SH-SY5Y (cell line): ENCODE data around the gene TMEM132C.

Experiments used
- GATA2 ChIP-seq: IDR thresholded peaks from 2 replicates; pipeline ENCODE4 v1.6.1; 2011; ENCODE audit warnings: mild to moderate bottlenecking, low read depth, low read length
- GATA3 ChIP-seq: IDR thresholded peaks from 2 replicates; pipeline ENCODE4 v1.6.1; 2011; ENCODE audit warnings: low read depth, mild to moderate bottlenecking, low read length, moderate library complexity

Gene TMEM132C

GRCh38 chr12:128393346-128393745 is 126.4 kb downstream of the TMEM132C start:
- no peak for TF ChIP-seq GATA2
- no peak for TF ChIP-seq GATA3

GRCh38 chr12:128394137-128394536 is 127.2 kb downstream of the TMEM132C start:
- TF ChIP-seq GATA3 = no peak
- no peak for TF ChIP-seq GATA2

GRCh38 chr12:128399253-128399652 is 132.3 kb downstream of the TMEM132C start:
- TF ChIP-seq GATA2 = no peak
- TF ChIP-seq GATA3 = no peak

GRCh38 chr12:128402486-128403243 is 135.7 kb downstream of the TMEM132C start:
- TF ChIP-seq GATA3 (no peak), GATA2 (no peak)

- TF ChIP-seq GATA3 (no peak), GATA2 (no peak)
Observed at GRCh38 chr12:128408669-128409068, 141.7 kb downstream of the TMEM132C start.

GRCh38 chr12:128415036-128415560 is 148.1 kb downstream of the TMEM132C start:
- no peak for TF ChIP-seq GATA2

GRCh38 chr12:128418944-128419343 is 152.0 kb downstream of the TMEM132C start:
- no peak for TF ChIP-seq GATA3
- no peak for TF ChIP-seq GATA2

- no peak for TF ChIP-seq GATA2
- TF ChIP-seq GATA3 = no peak
Observed at GRCh38 chr12:128420163-128420562, 153.2 kb downstream of the TMEM132C start.

- TF ChIP-seq GATA3 = no peak
- no peak for TF ChIP-seq GATA2
Observed at GRCh38 chr12:128421375-128421774, 154.4 kb downstream of the TMEM132C start.

GRCh38 chr12:128423205-128423604 is 156.2 kb downstream of the TMEM132C start:
- TF ChIP-seq GATA2 = no peak
- TF ChIP-seq GATA3 = no peak

GRCh38 chr12:128424931-128425431 is 158.0 kb downstream of the TMEM132C start:
- no peak for TF ChIP-seq GATA2
- TF ChIP-seq GATA3 = no peak

GRCh38 chr12:128425666-128426331 is 158.8 kb downstream of the TMEM132C start:
- TF ChIP-seq GATA3 = no peak
- TF ChIP-seq GATA2 = no peak

- TF ChIP-seq GATA2 = no peak
- TF ChIP-seq GATA3 = no peak
Observed at GRCh38 chr12:128426511-128426910, 159.5 kb downstream of the TMEM132C start.

- TF ChIP-seq GATA2 (no peak), GATA3 (no peak)
Observed at GRCh38 chr12:128439796-128440195, 172.8 kb downstream of the TMEM132C start.

GRCh38 chr12:128442096-128442495 is 175.1 kb downstream of the TMEM132C start:
- TF ChIP-seq GATA2 = no peak
- TF ChIP-seq GATA3 = no peak

- TF ChIP-seq GATA2 = no peak
- TF ChIP-seq GATA3 = no peak
Observed at GRCh38 chr12:128444598-128444997, 177.6 kb downstream of the TMEM132C start.
